A673 (cell line): ENCODE results near the gene ODAD3. TPM values are rescaled to one million over a fixed set of nuclear protein-coding genes. Genes with fewer than 3 reads are reported as not detected.
"Not testable (repeated sequence)": the region's sequence is repeated elsewhere in the genome, so short reads cannot be mapped to it uniquely, and the experiment has no call there.

ENCODE experiments used
- BruUV-seq: library from RNA; stranded (reverse); fragments of 400-500 nt; replicated peaks from 2 replicates; lab custom pipeline; 2021; lab: Mats Ljungman, UMichigan
- CTCF ChIA-PET: fragments of 300-600 bp; sonication (Branson Sonifier 250); formaldehyde crosslinking; loops from one replicate; lab custom pipeline; 2022; ENCODE audit warnings: antibody characterized with exemption; lab: Charles Lee
- POLR2A ChIA-PET: fragments of 300-600 bp; sonication (Branson Sonifier 250); formaldehyde crosslinking; loops from one replicate; lab custom pipeline; 2022; ENCODE audit warnings: antibody characterized with exemption; ENCODE audit not compliant: low non-redundant PET; lab: Charles Lee
- DNase-seq: peaks from one replicate; pipeline ENCODE4 v3.0.0-alpha.2; 2015; ENCODE audit warnings: low spot score
- H3K27ac ChIP-seq: fragments of 200-600 bp; sonication (generic); 2 replicates; pipeline ENCODE4 v1.5.1; 2016; ENCODE audit warnings: mixed run types, low read depth, mild to moderate bottlenecking, mixed read lengths, antibody characterized with exemption, low read length; ENCODE audit not compliant: poor library complexity, severe bottlenecking
- H3K27me3 ChIP-seq: fragments of 200-600 bp; sonication (generic); replicated peaks from 2 replicates; pipeline ENCODE4 v1.6.1; 2017; ENCODE audit warnings: mixed run types, low read depth, mild to moderate bottlenecking, mixed read lengths, antibody characterized with exemption, low read length; ENCODE audit not compliant: insufficient read depth, poor library complexity
- H3K36me3 ChIP-seq: fragments of 200-600 bp; sonication (generic); 2 replicates; pipeline ENCODE4 v1.6.1; 2016; ENCODE audit warnings: mixed run types, mild to moderate bottlenecking, mixed read lengths, antibody characterized with exemption, low read length; ENCODE audit not compliant: insufficient read depth, poor library complexity, severe bottlenecking
- H3K4me1 ChIP-seq: fragments of 200-600 bp; sonication (generic); 2 replicates; pipeline ENCODE4 v1.6.1; 2017; ENCODE audit warnings: mixed run types, mild to moderate bottlenecking, mixed read lengths, antibody characterized with exemption, low read length; ENCODE audit not compliant: insufficient read depth, poor library complexity, severe bottlenecking
- H3K4me3 ChIP-seq: fragments of 200-600 bp; sonication (generic); 2 replicates; pipeline ENCODE4 v1.5.1; 2016; ENCODE audit warnings: low read depth, mixed run types, mild to moderate bottlenecking, mixed read lengths, low read length; ENCODE audit not compliant: poor library complexity, severe bottlenecking
- H3K9me3 ChIP-seq: fragments of 200-600 bp; sonication (generic); 2 replicates; pipeline ENCODE4 v1.6.1; 2016; ENCODE audit warnings: mixed run types, low read depth, mild to moderate bottlenecking, mixed read lengths, antibody characterized with exemption, low read length; ENCODE audit not compliant: poor library complexity, severe bottlenecking
- EZH2 ChIP-seq: fragments of 200-600 bp; sonication (generic); IDR thresholded peaks from 2 replicates; pipeline ENCODE4 v1.6.1; 2017; ENCODE audit warnings: borderline replicate concordance, low read depth, mild to moderate bottlenecking, mixed read lengths, antibody characterized with exemption, low read length; ENCODE audit not compliant: poor library complexity, severe bottlenecking
- intact Hi-C: fragments of 100-400 bp; cut with micrococcal nuclease; formaldehyde crosslinking; loops from one replicate; pipeline ENCODE4 v1.10.0; 2022; ENCODE audit not compliant: unreplicated experiment
- total RNA-seq: library from RNA; stranded (reverse); gene quantifications from 2 replicates; pipeline ENCODE4 v1.2.3, GENCODE V29; 2021
- TF ChIP-seq, protein P1 (sequence below): fragments of 300-800, 200-600 bp; sonication (generic); conservative IDR thresholded peaks from 2 replicates; pipeline ENCODE4 v1.5.1; 2017; ENCODE audit warnings: low read depth, mild to moderate bottlenecking, antibody characterized with exemption, low read length, moderate library complexity, mixed read lengths

Gene ODAD3
- total RNA-seq, 1 experiment from 2014 or later: 0.39 TPM

DNA sequence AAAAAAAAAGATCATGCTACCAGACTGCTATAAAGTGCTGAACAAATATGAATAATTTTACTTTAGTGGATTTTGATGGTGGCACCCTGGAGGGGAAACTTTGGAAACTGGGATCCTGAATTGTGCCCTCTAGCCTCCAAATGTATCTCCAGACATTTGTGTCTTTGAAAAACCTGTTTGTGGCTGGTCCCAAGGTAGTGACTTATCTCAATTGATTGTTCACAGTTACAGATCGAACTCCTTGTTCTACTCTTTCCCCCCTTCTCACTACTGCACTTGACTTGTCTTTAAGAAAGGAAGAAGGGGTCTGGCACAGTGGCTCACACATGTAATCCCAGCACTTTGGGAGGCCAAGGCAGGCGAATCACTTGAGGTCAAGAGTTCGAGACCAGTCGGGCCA, 26.3 kb downstream of the ODAD3 start:
- no peak overlapping the region for H3K27ac ChIP-seq
- no peaks in the 10 kb centered on the region for H3K27me3 ChIP-seq
- H3K9me3 ChIP-seq: no peaks in the 10 kb centered on the region
- no peak overlapping the region for H3K4me3 ChIP-seq
- POLR2A ChIA-PET: no interaction called here
- BruUV-seq: no TSS peak
- H3K36me3 ChIP-seq: no peaks in the 10 kb centered on the region
- no peak for DNase-seq
- no peaks in the 10 kb centered on the region for H3K4me1 ChIP-seq
- CTCF ChIA-PET: no interaction called here
- intact Hi-C loops: no loop called here
- TF ChIP-seq EZH2: no peak
- TF ChIP-seq, protein P1, sequence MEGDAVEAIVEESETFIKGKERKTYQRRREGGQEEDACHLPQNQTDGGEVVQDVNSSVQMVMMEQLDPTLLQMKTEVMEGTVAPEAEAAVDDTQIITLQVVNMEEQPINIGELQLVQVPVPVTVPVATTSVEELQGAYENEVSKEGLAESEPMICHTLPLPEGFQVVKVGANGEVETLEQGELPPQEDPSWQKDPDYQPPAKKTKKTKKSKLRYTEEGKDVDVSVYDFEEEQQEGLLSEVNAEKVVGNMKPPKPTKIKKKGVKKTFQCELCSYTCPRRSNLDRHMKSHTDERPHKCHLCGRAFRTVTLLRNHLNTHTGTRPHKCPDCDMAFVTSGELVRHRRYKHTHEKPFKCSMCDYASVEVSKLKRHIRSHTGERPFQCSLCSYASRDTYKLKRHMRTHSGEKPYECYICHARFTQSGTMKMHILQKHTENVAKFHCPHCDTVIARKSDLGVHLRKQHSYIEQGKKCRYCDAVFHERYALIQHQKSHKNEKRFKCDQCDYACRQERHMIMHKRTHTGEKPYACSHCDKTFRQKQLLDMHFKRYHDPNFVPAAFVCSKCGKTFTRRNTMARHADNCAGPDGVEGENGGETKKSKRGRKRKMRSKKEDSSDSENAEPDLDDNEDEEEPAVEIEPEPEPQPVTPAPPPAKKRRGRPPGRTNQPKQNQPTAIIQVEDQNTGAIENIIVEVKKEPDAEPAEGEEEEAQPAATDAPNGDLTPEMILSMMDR: no peak

GRCh38 chr19:11406703-11407236, 28.2 kb downstream of the ODAD3 start:
- DNase-seq, H3K27ac ChIP-seq, H3K4me1 ChIP-seq, H3K36me3 ChIP-seq, intact Hi-C loops, H3K4me3 ChIP-seq, H3K27me3 ChIP-seq, BruUV-seq, H3K9me3 ChIP-seq: not testable (repeated sequence)
- ChIA-PET CTCF (interaction anchor here (0.5 kb wide), 1 partner anchor 15 kb away, joined by 6 read pairs; no protein-coding TSS in a partner anchor), POLR2A (interaction anchor here (0.6 kb wide), 1 partner anchor 15 kb away, joined by 6 read pairs; no protein-coding TSS in a partner anchor)

DNA sequence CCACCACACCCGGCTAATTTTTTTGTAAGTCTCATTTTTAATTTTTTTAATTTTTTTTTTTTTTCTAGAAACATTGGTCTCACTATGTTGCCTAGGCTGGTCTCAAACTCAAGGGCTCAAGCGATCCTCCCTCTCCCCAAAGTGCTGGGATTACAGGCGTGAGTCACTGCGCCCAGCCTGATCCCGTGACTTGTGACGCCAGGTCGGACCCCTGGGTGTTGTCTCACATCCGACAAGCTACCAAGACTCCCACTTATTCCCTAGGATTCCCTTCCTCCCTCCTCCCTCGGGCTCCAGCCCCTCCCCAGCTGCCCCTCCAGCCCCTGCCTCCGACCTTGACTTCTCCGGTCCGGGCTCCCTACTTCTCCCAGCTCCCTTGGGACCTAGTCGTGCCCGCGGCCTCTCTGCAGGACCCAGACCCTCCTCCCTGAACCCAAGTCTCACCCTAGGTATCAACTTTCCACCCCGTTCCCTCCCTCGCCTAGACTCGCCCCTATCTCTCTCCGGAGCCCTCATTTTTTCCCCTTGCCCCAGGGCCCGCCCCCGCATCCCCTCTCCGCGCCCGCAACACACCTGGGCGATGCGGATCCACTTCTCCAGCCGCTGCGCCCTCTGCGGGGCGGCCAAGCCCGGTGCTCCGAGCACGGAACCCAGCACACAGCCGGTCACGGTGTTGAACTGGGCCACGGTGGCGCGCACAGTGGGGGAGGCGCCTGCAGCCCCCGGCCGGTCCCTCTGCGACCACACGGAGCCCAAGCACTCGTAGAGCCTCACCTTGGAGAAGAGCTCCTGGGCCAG, 28.9 kb downstream of the ODAD3 start:
- H3K27ac ChIP-seq: no peak overlapping the region
- BruUV-seq: no TSS peak
- TF ChIP-seq EZH2: no peak
- TF ChIP-seq, protein P1: no peak; the same call in 1 of the 2 replicates
- H3K9me3 ChIP-seq: no peaks in the 10 kb centered on the region
- H3K4me1 ChIP-seq: no peaks in the 10 kb centered on the region
- intact Hi-C loops: no loop called here
- POLR2A ChIA-PET: no interaction called here
- H3K27me3 ChIP-seq: no peaks in the 10 kb centered on the region
- no peaks in the 10 kb centered on the region for H3K36me3 ChIP-seq
- no peak for DNase-seq
- no peak overlapping the region for H3K4me3 ChIP-seq
- CTCF ChIA-PET: interaction anchor here (0.5 to 0.9 kb wide), 3 partner anchors 14 to 35 kb away, joined by 3 to 8 read pairs (median 6); partner anchors contain the start of genes ODAD3 and PRKCSH
